MCF 10A (cell line): ENCODE measurements around the gene MOB1B. TPM values are rescaled to one million over a fixed set of nuclear protein-coding genes. Genes with fewer than 3 reads are reported as not detected.

ENCODE experiments used
- BruUV-seq: library from RNA; stranded (reverse); fragments of 400-500 nt; replicated peaks from 2 replicates; lab custom pipeline; 2021; lab: Mats Ljungman, UMichigan
- CTCF ChIA-PET: fragments of 300-600 bp; sonication (Branson Sonifier 250); formaldehyde crosslinking; extraction: SDS; loops from one replicate; lab custom pipeline; 2021; ENCODE audit warnings: antibody characterized with exemption, inconsistent platforms; lab: Yijun Ruan, JAX
- POLR2A ChIA-PET: fragments of 300-600, 350-650 bp; sonication (Branson Sonifier 250); formaldehyde crosslinking; extraction: SDS; loops from one replicate; lab custom pipeline; 2020; ENCODE audit warnings: antibody characterized with exemption, inconsistent platforms; lab: Yijun Ruan, JAX
- DNase-seq: peaks from one replicate; pipeline ENCODE4 v3.0.0-alpha.2; 2018; ENCODE audit not compliant: unreplicated experiment
- H3K27ac Mint-ChIP-seq: one replicate; pipeline ENCODE4 v1.8.0; 2022; ENCODE audit warnings: mild to moderate bottlenecking, low read depth, mixed read lengths; ENCODE audit not compliant: unreplicated experiment
- H3K27me3 Mint-ChIP-seq: one replicate; pipeline ENCODE4 v1.8.0; 2022; ENCODE audit warnings: mixed read lengths; ENCODE audit not compliant: insufficient read depth, unreplicated experiment
- H3K36me3 Mint-ChIP-seq: one replicate; pipeline ENCODE4 v1.8.0; 2022; ENCODE audit warnings: mild to moderate bottlenecking, moderate library complexity, mixed read lengths; ENCODE audit not compliant: insufficient read depth, unreplicated experiment
- H3K4me1 Mint-ChIP-seq: one replicate; pipeline ENCODE4 v1.8.0; 2022; ENCODE audit warnings: mixed read lengths; ENCODE audit not compliant: insufficient read depth, unreplicated experiment
- H3K4me3 Mint-ChIP-seq: one replicate; pipeline ENCODE4 v1.8.0; 2022; ENCODE audit warnings: mild to moderate bottlenecking, moderate library complexity, mixed read lengths; ENCODE audit not compliant: unreplicated experiment
- H3K9me3 Mint-ChIP-seq: one replicate; pipeline ENCODE4 v1.8.0; 2022; ENCODE audit warnings: mixed read lengths; ENCODE audit not compliant: unreplicated experiment
- intact Hi-C: fragments of 100-400 bp; cut with micrococcal nuclease; formaldehyde crosslinking; loops from 2 replicates; pipeline ENCODE4 v1.14.1; 2022
- total RNA-seq: library from RNA; stranded (reverse); gene quantifications from 2 replicates; pipeline ENCODE4 v1.2.3, GENCODE V29; 2022
- TF ChIP-seq, protein P1 (sequence below): fragments of 200-600 bp; IDR thresholded peaks from one replicate; pipeline ENCODE4 v1.8.0; 2022; ENCODE audit warnings: antibody characterized with exemption, mild to moderate bottlenecking; ENCODE audit not compliant: unreplicated experiment

Gene MOB1B
- total RNA-seq, 1 experiment from 2014 or later, result 16.1 TPM

DNA sequence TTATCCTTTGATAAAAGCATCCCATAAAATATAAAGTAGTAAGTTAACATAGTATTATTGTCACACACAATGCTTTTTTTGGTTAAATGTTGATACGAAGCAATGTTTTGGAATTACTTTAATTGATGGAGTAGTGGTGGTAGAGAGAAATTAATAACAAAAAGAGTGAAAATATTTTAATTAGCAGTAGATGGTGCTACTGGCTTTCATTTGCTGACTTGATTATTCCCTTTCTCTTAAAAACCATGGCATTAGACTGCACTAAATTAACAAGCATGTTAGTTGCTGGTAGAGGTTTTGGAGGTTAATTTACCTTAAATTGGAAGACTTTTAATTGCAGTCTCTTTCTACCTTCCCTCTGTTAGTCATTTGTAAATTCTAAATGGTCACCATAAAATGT lies 82.4 kb downstream of the MOB1B start:
- Mint-ChIP-seq H3K27ac (no peak overlapping the region), H3K27me3 (no peaks in the 10 kb centered on the region), H3K4me1 (no peaks in the 10 kb centered on the region), H3K36me3 (peaks cover 4% of the 10 kb centered on the region), H3K9me3 (no peaks in the 10 kb centered on the region), H3K4me3 (no peak overlapping the region)
- TF ChIP-seq, protein P1, sequence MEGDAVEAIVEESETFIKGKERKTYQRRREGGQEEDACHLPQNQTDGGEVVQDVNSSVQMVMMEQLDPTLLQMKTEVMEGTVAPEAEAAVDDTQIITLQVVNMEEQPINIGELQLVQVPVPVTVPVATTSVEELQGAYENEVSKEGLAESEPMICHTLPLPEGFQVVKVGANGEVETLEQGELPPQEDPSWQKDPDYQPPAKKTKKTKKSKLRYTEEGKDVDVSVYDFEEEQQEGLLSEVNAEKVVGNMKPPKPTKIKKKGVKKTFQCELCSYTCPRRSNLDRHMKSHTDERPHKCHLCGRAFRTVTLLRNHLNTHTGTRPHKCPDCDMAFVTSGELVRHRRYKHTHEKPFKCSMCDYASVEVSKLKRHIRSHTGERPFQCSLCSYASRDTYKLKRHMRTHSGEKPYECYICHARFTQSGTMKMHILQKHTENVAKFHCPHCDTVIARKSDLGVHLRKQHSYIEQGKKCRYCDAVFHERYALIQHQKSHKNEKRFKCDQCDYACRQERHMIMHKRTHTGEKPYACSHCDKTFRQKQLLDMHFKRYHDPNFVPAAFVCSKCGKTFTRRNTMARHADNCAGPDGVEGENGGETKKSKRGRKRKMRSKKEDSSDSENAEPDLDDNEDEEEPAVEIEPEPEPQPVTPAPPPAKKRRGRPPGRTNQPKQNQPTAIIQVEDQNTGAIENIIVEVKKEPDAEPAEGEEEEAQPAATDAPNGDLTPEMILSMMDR, result no peak
- DNase-seq, result no peak
- intact Hi-C loops, result no loop called here
- CTCF ChIA-PET, result no interaction called here
- no TSS peak for BruUV-seq
- POLR2A ChIA-PET, result no interaction called here

DNA sequence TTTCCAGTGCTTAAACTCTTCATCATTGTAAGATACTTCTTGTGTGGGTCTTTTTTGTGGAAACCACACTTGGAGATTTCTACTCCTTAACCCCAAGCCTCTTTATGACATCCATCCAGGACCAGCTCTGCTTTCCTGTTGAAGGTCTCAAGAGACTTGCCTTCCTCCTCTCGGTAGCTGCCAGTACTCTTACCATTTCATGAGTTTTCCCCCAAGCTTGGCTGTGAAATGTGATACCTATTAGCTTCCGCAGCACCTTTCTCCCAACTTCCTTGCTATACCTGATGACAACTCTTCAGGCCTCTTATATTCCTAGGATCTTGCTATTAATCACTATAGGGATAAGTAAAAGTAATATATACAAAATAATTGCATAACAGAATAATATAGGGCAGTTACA lies 89.4 kb downstream of the MOB1B start:
- TF ChIP-seq, protein P1, result no peak
- Mint-ChIP-seq H3K4me1 (peaks cover 15% of the 10 kb centered on the region), H3K9me3 (no peaks in the 10 kb centered on the region), H3K36me3 (peaks cover 7% of the 10 kb centered on the region), H3K27ac (no peak overlapping the region), H3K27me3 (no peaks in the 10 kb centered on the region), H3K4me3 (no peak overlapping the region)
- no peak for DNase-seq
- BruUV-seq, result no TSS peak
- ChIA-PET CTCF (interaction anchor here (1.2 kb wide), 1 partner anchor 9 kb away, joined by 3 read pairs; no protein-coding TSS in a partner anchor), POLR2A (interaction anchor here (0.6 to 0.7 kb wide), 3 partner anchors 17 to 530 kb away, joined by 4 to 5 read pairs (median 4); no protein-coding TSS in a partner anchor)
- intact Hi-C loops, result loop anchor here (5.0 kb wide), 2 partner anchors 89 to 304 kb away; partner anchors contain the start of genes MOB1B and UTP3

DNA sequence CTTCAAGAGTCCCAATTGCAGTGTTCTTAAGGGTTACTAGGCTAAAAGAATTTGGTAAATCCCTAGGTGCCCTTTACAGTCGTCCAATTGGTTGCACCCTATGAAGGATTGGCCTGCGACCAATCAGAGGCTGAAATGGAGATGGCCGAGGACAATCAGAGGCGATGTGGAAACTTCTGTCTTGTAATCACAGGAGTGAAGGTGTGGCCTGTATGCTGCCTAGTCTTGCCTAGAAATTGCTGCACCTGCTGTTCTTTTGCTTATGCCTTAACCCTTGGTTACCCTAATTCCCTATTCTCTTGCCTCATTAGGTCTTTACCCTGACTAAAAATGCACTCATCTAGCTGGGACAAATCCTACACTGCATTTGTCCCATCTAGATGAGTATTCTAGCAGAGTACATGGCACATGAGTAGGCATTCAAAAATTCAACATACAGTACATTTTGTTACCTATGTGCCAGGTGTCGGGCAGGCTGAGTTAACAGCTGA lies 90.3 kb downstream of the MOB1B start:
- intact Hi-C loops, result loop anchor here (5.0 kb wide), 2 partner anchors 90 to 305 kb away; partner anchors contain the start of genes MOB1B and UTP3
- no peaks in the 10 kb centered on the region for H3K9me3 Mint-ChIP-seq
- peak overlapping the region; percentile 85 for H3K4me3 Mint-ChIP-seq
- H3K4me1 Mint-ChIP-seq, result peaks cover 24% of the 10 kb centered on the region
- TF ChIP-seq, protein P1, result no peak
- no peaks in the 10 kb centered on the region for H3K27me3 Mint-ChIP-seq
- BruUV-seq, result no TSS peak
- peak overlapping the region; percentile 85 for H3K27ac Mint-ChIP-seq
- peak; percentile 42 for DNase-seq
- CTCF ChIA-PET, result no interaction called here
- H3K36me3 Mint-ChIP-seq, result peaks cover 7% of the 10 kb centered on the region
- POLR2A ChIA-PET, result interaction anchor here (0.7 to 2.2 kb wide), 10 partner anchors 10 to 470 kb away, joined by 3 to 20 read pairs (median 4); partner anchors contain the start of genes GRSF1 and UTP3

DNA sequence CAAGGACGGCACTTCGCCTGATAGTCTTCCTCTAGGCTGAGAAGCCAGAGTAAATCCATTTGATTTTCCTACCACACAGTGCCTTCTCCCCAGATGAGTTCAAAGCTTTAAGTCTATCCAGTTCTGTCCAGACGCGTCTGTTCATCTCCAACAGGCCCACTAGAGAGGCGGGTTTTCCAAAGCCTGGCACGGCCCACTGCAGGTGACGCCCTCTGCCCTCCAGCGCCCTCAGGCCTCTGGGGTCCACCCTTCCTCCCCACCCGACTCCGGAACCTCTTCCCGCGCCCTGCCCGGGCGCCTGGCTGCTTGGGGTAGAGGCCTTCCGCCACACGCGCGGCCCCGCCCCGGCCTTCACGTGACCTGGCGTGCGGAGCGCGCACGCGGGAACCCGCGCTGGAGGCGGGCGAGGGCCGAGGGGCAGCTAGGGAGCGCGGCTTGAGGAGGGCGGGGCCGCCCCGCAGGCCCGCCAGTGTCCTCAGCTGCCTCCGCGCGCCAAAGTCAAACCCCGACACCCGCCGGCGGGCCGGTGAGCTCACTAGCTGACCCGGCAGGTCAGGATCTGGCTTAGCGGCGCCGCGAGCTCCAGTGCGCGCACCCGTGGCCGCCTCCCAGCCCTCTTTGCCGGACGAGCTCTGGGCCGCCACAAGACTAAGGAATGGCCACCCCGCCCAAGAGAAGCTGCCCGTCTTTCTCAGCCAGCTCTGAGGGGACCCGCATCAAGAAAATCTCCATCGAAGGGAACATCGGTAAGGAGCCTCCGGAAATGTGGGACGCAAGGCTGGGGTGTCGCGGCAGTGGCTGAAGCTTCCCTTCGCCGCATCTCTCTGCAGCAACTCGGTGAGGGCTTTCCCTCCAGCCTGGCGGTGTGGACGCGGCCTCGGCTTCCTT lies 91.3 kb downstream of the MOB1B start, which contains the start of gene DCK:
TSS of gene DCK (plus strand) at position 469 of the 888 bp plus-strand sequence. CDS start at position 656, 187 bp downstream.
- POLR2A ChIA-PET, result interaction anchor here (0.7 to 2.4 kb wide), 17 partner anchors 9 to 1121 kb away, joined by 3 to 22 read pairs (median 4); partner anchors contain the start of genes GRSF1, MOB1B and UTP3
- peak; percentile 92 for DNase-seq

More for the DNA sequence above, 91.3 kb downstream of the MOB1B start, which contains the start of gene DCK:
- Mint-ChIP-seq H3K27me3 (no peaks in the 10 kb centered on the region), H3K27ac (peak within 1 kb of the TSS; percentile 85), H3K36me3 (peaks cover 7% of the 10 kb centered on the region), H3K9me3 (no peaks in the 10 kb centered on the region), H3K4me3 (peak within 1 kb of the TSS; percentile 85), H3K4me1 (peaks cover 26% of the 10 kb centered on the region)
- intact Hi-C loops, result loop anchor here (1.0 to 5.0 kb wide), 3 partner anchors 91 to 306 kb away; partner anchors contain the start of genes GRSF1, MOB1B and UTP3
- TF ChIP-seq, protein P1, result no peak
- CTCF ChIA-PET, result interaction anchor here (0.6 to 2.0 kb wide), 4 partner anchors 249 to 1823 kb away, joined by 3 to 11 read pairs (median 4); partner anchors contain the start of gene UTP3
- BruUV-seq, result no TSS peak
